GM18499 (cell line): Measurements from ENCODE around the gene ADD3.

Experiments
- ATAC-seq: cut with Tn5 transposase; IDR thresholded peaks from one replicate; pipeline ENCODE4 v1.9.1; 2021; ENCODE audit warnings: moderate number of reproducible peaks; ENCODE audit not compliant: insufficient read depth, unreplicated experiment

Gene ADD3

DNA sequence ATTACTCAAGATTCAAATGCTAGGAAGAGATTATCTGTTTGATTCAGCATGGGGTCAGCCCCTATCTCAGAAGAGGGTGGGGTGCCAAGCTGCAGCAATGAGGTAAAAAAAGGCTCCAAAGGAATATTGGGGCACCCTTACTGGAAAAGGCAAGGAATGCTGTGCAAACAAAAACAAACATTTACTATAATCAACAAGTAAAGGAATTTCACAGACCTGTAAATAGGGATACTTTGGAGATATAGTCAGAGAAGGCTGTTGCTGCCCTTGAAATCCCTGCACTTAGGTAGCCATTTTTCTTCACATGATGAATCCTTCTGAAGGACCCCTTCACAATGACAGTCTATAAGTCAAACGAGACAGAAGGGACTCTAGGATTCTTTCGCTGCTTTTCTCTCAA lies 10.6 kb upstream of the ADD3 start:
- ATAC-seq: no peak

DNA sequence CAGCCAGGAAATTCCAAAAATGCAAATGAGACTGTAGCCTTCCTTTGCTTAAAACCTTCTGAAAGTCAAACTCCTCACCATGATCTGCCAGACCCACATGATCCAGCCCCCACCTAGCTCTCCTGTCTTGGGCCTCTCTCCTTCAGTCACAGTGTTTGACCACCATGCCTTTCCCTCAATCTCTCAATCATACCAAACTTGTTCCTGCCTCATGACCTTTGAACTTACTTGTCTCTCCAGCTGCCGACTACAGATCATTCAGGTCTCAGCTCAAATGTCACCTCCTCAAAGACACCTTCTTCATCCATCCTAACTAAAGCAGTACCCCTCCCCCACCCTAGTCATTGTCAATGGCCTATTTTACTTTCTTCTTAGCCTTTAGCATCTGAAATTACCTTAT lies 9.3 kb upstream of the ADD3 start:
- ATAC-seq: no peak

DNA sequence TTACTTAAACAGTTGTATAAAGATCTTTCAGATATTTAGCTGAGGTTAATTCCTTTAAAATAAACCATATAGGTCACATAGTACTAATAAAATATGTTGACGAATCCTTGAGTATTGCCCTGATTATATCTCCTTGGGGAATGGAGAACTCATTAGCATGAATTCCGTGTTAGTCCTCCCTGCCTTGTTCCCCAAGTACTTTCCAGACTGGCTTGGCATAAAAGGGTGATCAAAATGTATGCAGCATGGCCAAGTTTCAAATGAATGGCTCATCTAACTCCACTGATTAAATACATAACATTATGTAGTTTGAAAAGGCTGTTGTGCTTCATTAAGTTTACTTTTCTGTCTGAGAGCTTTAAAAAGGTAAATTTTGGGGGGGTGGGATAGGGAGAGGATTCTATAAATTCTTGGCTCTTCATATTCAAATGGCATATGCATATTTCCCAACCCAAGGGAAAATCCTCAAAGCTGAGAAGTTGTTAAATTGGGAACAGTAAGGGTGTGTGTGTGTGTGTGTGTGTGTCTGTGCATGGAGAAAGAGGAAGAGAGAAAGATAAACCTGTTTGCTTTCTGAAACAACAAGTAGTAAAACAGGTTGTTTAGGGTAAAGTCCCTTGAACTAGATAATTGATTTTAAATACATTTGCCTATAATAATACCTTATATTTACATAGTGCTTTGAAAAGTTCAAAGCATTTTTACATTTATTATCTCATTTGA lies 4.8 kb upstream of the ADD3 start:
- ATAC-seq: no peak

- no peak for ATAC-seq
Measured at GRCh38 chr10:110003524-110003885, 4.3 kb upstream of the ADD3 start.

- no peak for ATAC-seq
Measured at GRCh38 chr10:110005719-110006118, 2.1 kb upstream of the ADD3 start.

DNA sequence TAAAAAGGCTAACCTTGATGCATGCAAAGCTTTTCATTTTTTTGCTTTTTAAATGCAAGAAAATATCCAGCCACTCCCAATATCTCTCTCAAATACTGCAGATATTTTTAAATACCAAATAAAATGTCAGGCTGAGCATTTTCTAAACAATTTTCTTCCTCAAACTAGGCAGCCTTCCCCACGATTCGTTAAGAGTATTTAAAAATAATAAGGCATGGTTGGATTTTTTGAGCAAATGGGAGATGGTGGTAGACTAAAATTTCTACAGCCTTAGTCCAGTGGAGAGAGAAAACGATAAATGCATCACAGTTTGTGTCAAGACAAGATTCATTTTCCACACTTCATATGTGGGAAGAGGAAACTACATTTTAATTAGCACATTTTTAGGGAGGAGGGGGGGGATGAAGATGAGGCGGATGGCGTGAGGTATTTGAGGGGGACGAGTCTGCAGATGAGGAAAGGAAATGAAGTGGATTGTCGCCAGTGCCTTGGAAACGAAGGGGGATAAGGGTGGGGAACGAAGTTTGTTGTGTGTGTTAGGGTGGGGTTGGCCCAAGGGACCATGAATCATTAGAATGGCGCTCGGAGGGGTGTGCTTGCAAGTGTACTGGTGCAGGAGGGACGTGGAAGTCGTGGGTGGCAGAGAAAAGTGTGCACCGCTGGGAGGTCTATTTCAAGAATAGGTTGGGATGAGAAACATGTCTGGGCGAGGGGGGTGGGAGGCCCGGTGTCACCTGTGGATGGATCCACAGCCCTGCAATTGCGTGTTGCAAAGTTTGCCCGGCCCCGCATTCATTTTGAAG lies 1.2 kb upstream of the ADD3 start:
- no peak for ATAC-seq

DNA sequence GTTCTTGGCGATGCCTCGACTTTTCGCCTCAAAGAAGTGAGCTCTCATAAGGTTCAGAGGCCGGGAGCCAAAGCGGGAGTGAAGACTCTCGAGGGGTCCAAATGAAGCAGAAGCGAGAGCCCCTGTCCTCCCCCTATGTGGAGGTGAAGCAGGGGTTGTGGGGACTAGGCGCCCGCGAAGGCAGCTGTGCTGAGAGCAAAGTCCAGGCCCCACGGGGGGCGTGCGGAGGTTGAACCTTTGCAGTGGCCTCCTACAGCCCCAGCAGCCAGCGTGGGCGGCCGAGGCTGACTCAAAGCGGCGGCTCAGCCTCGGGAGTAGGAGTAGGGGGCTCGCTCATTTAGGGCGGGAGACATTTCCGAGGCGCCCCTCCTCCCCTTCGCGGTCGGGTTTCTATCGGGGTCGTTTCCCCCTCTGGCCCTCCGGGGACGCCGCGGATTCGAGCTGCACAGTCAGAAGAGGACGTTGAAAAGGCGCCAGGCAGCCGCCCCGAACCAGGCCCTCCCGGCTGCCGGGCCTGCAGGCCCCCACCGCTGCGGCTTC lies 553 bp upstream of the ADD3 start:
- ATAC-seq: peak; percentile 15

- ATAC-seq: no peak
Measured at GRCh38 chr10:110008518-110009339, 945 bp downstream of the ADD3 start.

DNA sequence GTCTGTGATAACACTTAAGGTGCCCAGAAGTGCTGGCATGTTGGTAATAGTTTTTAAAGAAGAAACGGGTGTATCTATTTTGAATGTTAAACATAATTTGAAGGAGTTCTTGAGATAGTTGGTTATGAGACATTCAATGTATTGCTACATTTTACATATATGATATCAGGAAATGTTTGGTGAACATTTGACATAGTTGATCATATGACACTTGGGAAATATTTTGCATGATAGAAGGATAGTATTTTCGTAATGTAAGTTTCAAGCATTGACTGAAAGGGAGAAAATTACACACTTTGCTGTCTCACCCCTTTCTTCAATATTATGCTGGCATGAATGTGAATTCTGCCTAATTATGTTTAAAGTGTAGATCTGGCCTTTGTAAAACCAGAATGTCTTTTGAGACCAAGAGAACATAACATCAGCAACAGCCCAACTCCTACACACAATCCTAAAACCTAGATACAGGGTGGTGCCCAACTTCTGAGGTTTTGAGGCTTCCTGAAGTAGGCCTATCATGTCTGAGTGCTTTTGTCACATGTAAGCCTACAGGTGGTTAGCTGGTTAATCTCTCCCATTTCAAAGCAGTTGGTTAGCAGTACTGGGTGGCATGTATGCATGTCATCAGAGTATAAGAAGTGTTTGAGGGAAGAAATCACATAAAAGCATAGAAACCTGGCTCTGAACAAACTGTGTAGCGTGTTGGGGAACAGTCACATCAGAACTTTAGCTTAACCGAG lies 2.1 kb downstream of the ADD3 start:
- ATAC-seq: no peak

GRCh38 chr10:110010486-110011378 lies 2.9 kb downstream of the ADD3 start:
- ATAC-seq: no peak

- no peak for ATAC-seq
Measured at GRCh38 chr10:110011681-110012080, 3.9 kb downstream of the ADD3 start.

GRCh38 chr10:110013630-110014293 lies 6.0 kb downstream of the ADD3 start:
- no peak for ATAC-seq

GRCh38 chr10:110016039-110016438 lies 8.3 kb downstream of the ADD3 start:
- ATAC-seq: no peak

DNA sequence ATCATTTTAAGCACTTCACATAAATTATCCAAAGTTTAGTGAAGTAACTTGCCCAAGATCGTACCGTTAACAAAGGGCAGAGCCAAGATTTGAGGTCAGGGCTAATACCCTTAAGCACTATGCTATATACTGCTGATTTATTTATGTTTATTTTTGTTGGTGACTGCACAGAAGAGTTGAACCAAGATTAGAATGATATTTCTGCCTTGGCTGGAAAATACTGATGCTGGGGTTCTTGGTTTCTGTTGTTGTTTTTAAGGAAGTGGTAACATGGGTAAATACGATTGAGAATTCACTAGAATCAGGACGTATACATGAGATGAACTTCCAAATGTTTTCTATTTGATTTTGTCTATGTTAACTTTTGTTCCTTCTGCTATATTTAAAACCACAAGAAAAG lies 9.3 kb downstream of the ADD3 start:
- no peak for ATAC-seq

DNA sequence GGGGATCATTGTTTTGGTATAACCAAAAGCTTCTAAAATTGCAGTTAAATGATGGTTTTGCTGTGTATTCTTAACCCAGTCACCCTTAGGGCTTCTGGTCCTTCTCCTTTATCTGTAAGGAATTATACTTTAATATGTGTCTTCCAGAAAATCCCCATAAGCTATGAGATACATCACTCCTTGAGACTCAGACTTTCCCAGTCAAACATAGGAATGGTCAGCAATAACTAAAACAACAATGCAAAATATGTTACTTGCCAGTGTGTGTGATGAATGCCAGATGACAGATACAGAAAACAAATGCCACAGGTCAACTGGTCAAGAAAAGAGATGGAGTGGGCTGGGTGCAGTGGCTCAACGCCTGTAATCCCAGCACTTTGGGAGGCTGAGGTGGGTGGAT lies 10.1 kb downstream of the ADD3 start:
- ATAC-seq: no peak

DNA sequence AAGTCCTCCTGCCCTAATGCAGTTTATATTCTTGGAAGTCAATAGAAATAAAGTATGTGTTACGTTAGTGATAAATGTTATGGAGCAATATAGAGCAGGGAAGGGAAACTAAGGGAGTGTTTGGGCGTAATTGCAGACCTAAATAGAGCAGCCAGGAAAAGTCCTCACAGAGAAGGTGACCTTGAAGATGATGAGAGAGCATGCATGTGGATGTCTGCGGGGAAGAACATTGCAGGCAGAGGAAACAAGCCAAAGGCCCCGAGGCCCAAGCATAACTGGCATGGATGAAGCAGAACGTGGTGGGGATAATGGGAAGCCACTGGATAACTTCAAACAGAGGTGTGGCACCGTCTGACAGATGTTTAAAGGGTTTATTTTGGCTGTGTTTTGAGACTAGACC lies 12.5 kb downstream of the ADD3 start:
- no peak for ATAC-seq

DNA sequence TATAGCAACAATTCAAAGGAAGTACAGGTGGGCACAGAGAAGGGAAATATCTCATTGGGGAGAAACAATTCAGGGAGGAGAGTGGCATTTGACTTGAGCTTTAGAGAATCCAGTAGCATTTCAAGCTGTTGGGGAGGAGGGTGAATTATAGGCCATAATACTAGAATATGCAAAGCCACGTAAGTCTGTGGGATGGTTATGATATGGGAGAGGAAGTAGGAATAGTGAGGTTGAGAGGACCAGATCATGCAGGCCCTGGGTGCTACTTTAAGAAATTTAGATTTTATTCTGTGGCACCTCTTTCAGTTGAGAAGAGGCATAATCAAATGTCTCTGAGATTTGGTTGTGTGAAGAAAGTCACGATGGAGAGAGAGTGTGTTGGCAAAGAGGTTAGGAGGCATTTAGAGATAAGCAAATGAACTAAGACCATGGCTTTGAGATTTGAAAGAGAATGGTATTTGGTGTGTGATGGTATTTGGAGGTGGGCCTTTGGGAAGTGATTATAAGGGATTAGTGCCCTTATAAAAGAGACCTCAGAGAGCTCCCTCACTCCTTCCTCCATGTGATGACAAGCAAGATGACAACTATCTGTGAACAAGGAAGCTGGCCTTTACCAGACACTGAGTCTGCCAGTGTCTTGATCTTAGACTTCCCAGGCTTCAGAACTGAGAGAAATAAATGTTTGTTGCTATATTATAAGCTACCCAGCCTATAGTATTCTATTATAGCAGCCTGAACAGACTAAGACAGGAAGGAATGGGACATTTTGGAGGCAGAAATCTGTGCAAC lies 15.1 kb downstream of the ADD3 start:
- no peak for ATAC-seq
